HUES64 (cell line): ENCODE measurements around the gene ASPRV1.

ENCODE experiments used
- H3K27ac ChIP-seq: 2 replicates; pipeline ENCODE4 v1.7.0; 2013; ENCODE audit warnings: low read depth, low read length, inconsistent platforms
- H3K27me3 ChIP-seq: 2 replicates; pipeline ENCODE4 v1.6.1; 2013; ENCODE audit warnings: mild to moderate bottlenecking, low read length; ENCODE audit not compliant: insufficient read depth
- H3K36me3 ChIP-seq: 2 replicates; pipeline ENCODE4 v1.6.1; 2013; ENCODE audit warnings: mild to moderate bottlenecking, low read length; ENCODE audit not compliant: insufficient read depth
- H3K4me1 ChIP-seq: 2 replicates; pipeline ENCODE4 v1.6.1; 2013; ENCODE audit warnings: mild to moderate bottlenecking, low read length, moderate library complexity; ENCODE audit not compliant: insufficient read depth
- H3K4me3 ChIP-seq: 2 replicates; pipeline ENCODE4 v1.5.1; 2013; ENCODE audit warnings: mild to moderate bottlenecking, low read length, moderate library complexity
- H3K9ac ChIP-seq: 2 replicates; pipeline ENCODE4 v1.6.1; 2013; ENCODE audit warnings: mild to moderate bottlenecking, low read depth, low read length
- H3K9me3 ChIP-seq: 2 replicates; pipeline ENCODE4 v1.6.1; 2013; ENCODE audit warnings: low read depth, low read length; ENCODE audit not compliant: insufficient read depth
- WGBS: fragments of 150-250, 120-280 bp; methylation state at CpG from one replicate; pipeline ENCODE4 v1.1.7; 2013; ENCODE audit warnings: missing lambda C conversion rate; 5-methylcytosine and 5-hydroxymethylcytosine counted together

ASPRV1 gene

DNA sequence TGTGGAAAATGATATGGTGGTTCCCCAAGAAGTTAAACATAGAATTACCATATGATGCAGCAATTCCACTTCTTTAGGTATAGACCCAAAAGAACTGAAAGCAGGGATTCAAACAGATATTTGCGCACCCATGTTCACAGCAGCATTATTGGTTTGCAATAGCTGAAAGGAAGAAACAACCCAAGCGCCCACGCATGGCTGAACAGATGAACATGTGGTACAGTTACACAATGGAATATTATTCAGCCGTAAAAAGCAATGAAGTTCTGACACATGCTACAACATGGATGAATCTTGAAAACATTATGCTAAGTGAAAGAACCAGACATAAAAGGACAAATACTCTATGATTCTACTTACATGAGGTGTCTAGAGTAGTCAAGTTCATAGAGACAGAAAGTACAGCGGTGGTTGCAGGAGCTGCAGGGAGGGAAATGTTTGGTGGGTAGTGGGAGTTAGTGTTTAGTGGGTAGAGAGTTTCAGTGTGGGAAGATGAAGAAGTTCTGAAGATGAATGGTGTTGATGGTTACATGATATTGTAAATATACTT lies 26.7 kb upstream of the ASPRV1 start:
- Histone ChIP-seq H3K4me3 (no peak overlapping the region), H3K27me3 (no peaks in the 10 kb centered on the region), H3K9ac (no peak overlapping the region), H3K9me3 (no peaks in the 10 kb centered on the region), H3K36me3 (no peaks in the 10 kb centered on the region), H3K27ac (no peak overlapping the region), H3K4me1 (no peaks in the 10 kb centered on the region)
- 95% methylated on average over 5 of the region's 5 CpGs for WGBS

DNA sequence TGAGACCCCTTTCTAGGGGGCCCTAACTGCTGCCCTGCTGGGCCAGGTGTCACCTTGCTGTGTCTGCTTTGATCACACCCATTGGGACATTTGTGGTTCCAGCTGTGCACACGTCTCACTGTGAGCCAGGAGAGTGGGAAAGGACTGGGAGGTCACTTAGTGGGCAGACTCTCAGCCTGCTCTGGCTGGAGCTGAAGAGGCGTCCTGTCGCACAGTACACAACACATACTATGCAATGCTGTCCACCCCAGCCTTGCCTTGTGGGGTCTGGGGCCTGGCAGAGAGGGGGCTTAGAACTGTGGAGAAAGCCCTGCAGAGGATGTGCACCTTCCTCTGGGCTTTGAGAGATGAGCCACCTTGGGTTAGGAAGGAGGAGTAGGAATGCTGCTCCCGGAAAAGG lies 25.3 kb upstream of the ASPRV1 start:
- Histone ChIP-seq H3K27ac (no peak overlapping the region), H3K36me3 (no peaks in the 10 kb centered on the region), H3K4me3 (no peak overlapping the region), H3K9me3 (no peaks in the 10 kb centered on the region), H3K9ac (no peak overlapping the region), H3K4me1 (no peaks in the 10 kb centered on the region), H3K27me3 (no peaks in the 10 kb centered on the region)
- 76% methylated on average over 2 of the region's 4 CpGs for WGBS

DNA sequence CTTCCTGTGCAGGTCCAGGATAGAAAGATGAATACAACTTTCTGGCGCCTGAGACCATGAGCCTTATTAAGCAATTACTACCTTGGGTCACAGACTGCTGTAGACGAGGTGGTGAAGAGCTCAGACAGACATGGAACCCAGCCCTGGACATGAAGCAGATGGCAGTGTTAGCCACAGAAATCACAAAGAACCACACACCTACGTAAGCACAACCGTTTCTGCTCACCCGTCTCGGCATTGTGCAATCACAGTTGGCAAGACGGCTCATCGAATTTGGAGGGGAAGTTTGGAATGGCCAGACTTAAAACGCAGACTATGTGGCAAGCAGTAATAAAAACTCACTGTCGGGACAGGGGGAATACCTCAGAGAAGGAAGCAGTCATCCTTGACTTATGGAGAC lies 24.3 kb upstream of the ASPRV1 start:
- Histone ChIP-seq H3K27ac (no peak overlapping the region), H3K9ac (no peak overlapping the region), H3K36me3 (no peaks in the 10 kb centered on the region), H3K4me1 (no peaks in the 10 kb centered on the region), H3K4me3 (no peak overlapping the region), H3K27me3 (no peaks in the 10 kb centered on the region), H3K9me3 (no peaks in the 10 kb centered on the region)
- WGBS: 94% methylated on average over 10 of the region's 10 CpGs

DNA sequence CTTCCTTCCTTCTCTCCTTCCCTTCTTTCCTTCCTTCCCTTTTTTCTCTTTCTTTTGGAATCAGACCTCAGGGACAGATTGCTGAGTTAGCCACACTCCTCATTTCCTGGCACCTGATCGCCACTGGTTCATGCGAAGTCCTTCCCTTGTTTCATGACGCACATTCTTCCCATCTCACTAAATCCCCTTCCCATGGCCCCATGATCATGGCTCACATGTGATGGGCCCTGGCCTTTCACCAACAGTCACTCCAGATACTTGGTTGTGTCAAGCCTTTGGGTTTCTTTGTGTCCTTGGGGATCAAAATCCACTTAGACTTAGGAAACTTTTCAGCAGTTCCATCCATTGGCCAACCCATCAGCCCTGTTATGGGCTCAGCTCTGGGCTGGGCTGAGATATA lies 23.8 kb upstream of the ASPRV1 start:
- Histone ChIP-seq H3K36me3 (no peaks in the 10 kb centered on the region), H3K9ac (no peak overlapping the region), H3K4me3 (no peak overlapping the region), H3K9me3 (no peaks in the 10 kb centered on the region), H3K4me1 (no peaks in the 10 kb centered on the region), H3K27ac (no peak overlapping the region), H3K27me3 (no peaks in the 10 kb centered on the region)
- WGBS: 95% methylated on average over 3 of the region's 3 CpGs

DNA sequence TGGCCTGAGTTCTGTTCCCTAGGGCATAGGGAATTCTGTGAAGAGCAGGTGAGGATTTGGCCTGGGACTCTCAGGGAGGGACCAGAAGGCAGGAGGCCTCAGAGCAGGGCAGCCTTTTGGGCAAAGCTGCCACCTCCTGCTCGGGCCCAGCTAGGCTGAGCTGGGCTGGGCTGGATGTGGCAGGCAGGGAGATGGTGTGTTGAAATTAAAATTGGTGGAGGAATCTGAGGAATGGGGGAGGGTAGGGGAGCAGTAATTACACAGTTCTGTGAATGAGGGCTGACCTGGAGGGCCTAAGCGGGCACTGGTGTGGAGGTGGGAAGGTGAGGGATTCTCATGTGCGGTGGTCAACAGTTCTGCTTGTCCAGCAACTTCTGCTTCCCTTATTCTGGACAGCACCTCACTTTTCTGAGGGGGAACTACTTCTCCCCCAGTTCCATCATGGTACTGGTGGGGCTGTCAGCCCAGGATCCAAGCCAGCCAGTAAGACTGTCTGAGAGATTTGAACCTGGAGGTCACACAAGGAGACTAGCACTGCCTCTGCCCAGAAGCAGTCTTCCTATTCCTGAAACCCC lies 22.0 kb upstream of the ASPRV1 start:
- Histone ChIP-seq H3K27me3 (no peaks in the 10 kb centered on the region), H3K9ac (no peak overlapping the region), H3K9me3 (no peaks in the 10 kb centered on the region), H3K4me1 (no peaks in the 10 kb centered on the region), H3K27ac (no peak overlapping the region), H3K36me3 (no peaks in the 10 kb centered on the region), H3K4me3 (no peak overlapping the region)
- WGBS: 94% methylated on average over 3 of the region's 3 CpGs

DNA sequence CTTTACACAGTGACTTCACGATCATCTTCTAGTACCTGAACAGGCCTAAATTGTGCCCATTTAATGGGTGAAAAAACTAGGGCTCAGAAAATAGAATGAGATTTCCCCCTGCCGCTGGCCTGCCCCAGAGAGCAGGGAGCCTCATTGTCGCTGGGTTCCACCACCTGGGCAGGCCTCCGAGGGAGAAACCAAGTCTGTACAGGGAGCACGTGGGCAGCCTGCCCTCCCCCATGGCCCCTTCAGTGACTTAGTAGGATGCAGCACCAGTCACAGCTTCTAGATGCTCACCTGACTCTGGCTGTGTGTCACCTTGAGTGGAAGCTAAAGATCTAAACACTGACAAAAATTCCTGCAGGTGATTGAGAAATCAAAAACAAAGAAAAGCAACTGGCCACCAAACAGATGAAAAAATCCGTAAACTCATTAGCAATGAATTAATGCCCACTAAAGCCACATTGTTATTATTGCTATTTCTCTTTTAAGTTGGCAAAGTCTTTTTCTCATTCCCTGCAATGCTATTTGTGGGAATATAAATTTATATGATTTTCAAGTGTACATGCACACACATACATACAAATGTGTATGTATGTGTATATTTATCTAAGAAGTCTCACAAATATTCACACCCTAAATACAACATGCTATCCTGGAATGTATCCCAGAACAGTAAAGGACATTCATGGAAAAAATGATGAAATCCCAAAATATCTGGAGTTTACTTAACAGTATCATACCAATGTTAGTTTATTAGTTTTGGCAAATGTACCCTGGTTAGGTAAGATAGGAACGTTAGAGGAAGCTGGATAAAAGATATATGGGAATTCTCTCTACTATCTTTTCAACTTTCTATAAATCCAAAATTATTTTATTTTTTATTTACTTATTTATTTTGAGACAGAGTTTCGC lies 18.7 kb upstream of the ASPRV1 start:
- no peaks in the 10 kb centered on the region for H3K27me3 ChIP-seq
- H3K9me3 ChIP-seq: no peaks in the 10 kb centered on the region
- H3K4me3 ChIP-seq: no peak overlapping the region
- H3K9ac ChIP-seq: no peak overlapping the region
- no peaks in the 10 kb centered on the region for H3K36me3 ChIP-seq
- 94% methylated on average over 7 of the region's 8 CpGs for WGBS
- H3K4me1 ChIP-seq: no peaks in the 10 kb centered on the region
- no peak overlapping the region for H3K27ac ChIP-seq

DNA sequence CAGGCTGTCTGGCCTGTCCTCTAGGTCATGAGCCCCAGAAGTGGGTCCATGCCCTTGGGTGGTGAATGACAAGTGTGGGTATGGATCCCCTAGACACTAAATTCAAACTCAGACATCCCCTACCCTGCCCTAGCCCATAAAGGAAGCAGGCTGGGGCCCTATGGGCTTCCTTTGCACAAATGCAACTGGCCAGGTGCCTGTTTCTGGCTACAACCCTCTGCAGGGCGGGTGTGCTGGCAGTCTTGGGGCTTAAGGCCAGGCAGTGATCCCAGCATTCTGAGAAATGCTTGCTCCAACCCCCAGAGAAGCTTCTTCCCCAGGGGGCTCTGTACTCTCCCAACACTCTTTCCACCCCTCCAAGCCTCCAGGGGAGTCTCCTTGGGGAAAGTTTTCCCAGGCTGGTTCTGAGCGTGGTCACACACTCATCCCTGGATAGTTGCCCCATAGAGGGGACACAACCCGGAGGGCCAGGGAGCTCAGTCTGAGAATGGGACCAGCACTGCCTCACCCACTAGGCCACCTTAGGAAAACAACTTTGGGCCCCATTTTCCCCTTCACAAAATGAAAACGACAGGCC lies 16.6 kb upstream of the ASPRV1 start:
- Histone ChIP-seq H3K4me1 (no peaks in the 10 kb centered on the region), H3K27ac (no peak overlapping the region)

DNA sequence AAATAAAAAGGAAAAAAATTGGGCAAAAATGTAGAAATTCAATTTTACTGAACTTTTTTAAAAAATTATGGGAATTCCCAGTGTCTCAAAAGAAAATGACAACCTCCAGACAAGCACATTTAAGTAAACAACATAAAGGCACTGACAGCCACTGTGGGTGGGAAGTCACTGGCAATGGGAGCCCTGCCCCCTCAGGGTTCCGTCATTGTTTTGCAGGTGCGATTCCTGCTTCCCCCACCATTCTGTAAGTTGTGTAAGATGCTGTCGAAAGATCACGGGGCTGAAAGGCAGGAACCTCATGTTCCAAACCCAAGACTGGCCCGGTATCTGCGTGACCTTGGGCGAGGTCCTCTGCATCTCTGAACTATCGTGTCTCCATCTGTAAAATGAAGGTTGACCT lies 15.8 kb upstream of the ASPRV1 start:
- no peak overlapping the region for H3K27ac ChIP-seq
- no peaks in the 10 kb centered on the region for H3K4me1 ChIP-seq
- WGBS: 92% methylated on average over 8 of the region's 8 CpGs

More for the DNA sequence above, 16.6 kb upstream of the ASPRV1 start:
- Histone ChIP-seq H3K36me3 (no peaks in the 10 kb centered on the region), H3K9me3 (no peaks in the 10 kb centered on the region), H3K4me3 (no peak overlapping the region), H3K9ac (no peak overlapping the region), H3K27me3 (no peaks in the 10 kb centered on the region)
- WGBS: 80% methylated on average over 4 of the region's 4 CpGs

DNA sequence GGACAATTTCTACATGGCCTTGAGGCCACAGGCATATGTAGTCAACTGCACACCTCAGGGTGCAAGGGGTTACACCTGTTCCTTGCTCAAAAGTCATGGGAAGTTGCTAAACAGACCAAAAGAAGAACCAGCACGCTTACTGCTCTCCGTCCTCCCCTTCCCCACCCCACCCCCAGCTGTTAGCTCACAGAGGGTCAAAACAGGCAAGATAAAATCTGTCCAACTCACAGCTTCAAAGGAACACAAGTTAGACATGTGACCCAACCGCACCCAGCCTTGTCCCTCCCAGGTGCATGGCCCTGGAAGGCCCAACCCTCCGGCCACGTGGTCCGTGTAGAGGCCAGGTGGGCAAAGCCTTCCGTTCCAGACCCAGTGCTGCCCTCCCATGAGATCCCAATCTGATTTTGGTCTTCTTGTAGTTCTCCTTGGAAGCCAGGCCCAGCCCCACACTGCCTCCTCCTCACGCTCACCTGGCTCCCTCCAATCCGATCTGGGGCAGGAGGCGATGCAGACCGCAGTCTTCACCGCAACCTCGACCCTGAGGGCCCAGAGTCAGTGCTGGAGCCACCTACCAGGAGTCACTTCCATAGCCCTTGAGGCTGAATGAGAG lies 14.5 kb upstream of the ASPRV1 start:
- H3K4me1 ChIP-seq: peaks cover 5% of the 10 kb centered on the region; the same call in 1 of the 2 replicates
- H3K4me3 ChIP-seq: no peak overlapping the region
- H3K36me3 ChIP-seq: no peaks in the 10 kb centered on the region
- no peak overlapping the region for H3K27ac ChIP-seq
- H3K9me3 ChIP-seq: no peaks in the 10 kb centered on the region
- no peaks in the 10 kb centered on the region for H3K27me3 ChIP-seq
- no peak overlapping the region for H3K9ac ChIP-seq
- 91% methylated on average over 13 of the region's 13 CpGs for WGBS

More for the DNA sequence above, 15.8 kb upstream of the ASPRV1 start:
- Histone ChIP-seq H3K9me3 (no peaks in the 10 kb centered on the region), H3K9ac (no peak overlapping the region), H3K4me3 (no peak overlapping the region), H3K36me3 (no peaks in the 10 kb centered on the region), H3K27me3 (no peaks in the 10 kb centered on the region)

DNA sequence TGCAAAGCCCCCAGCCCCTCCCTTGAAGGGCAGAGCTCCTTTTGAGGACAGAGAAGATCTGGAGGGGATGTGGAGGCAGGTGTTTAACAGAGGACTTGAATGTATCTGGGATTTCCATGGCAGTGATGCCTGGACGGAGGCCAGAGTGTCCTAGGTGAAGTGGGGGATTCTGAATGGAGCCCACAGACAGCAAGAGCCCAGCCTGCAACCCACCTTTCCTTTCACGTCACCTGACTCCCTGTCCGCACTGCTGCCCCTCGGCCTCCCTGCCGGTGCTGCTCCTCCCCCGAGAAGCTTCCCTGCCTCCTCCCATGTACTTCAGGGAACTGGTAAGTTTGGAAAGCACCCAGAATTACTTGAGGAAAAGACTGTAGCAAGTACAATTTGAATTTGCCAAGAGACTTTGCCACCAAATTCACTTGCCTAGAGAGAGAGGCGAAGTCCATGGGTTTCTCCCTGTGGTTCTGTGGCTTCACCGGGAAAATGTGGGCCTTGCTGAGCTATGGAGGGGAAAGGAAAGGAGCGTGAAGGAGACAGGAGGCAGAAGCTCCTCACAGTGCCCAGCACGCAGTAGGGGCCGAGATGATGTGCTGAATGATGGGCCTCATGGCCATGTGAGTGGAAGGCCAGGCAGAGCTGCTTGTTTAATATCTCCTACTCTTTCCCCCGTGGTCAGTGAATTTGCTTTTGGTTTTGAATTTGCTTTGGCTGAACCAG lies 13.9 kb upstream of the ASPRV1 start:
- H3K9ac ChIP-seq: no peak overlapping the region

More for the DNA sequence above, 13.9 kb upstream of the ASPRV1 start:
- H3K4me3 ChIP-seq: no peak overlapping the region
- H3K4me1 ChIP-seq: peaks cover 5% of the 10 kb centered on the region; the same call in 1 of the 2 replicates
- WGBS: 85% methylated on average over 12 of the region's 12 CpGs
- H3K9me3 ChIP-seq: no peaks in the 10 kb centered on the region
- H3K27me3 ChIP-seq: no peaks in the 10 kb centered on the region
- no peak overlapping the region for H3K27ac ChIP-seq
- H3K36me3 ChIP-seq: no peaks in the 10 kb centered on the region
